ENCODE data around the gene WNT5B.

Gene WNT5B

GRCh38 chr12:1651946-1652345 lies 22.9 kb downstream of the WNT5B start:
- no peak for DNase-seq (ENCODE audit: low read depth)

GRCh38 chr12:1655225-1655788 lies 26.3 kb downstream of the WNT5B start:
- no peak for DNase-seq (ENCODE audit: low read depth)

DNA sequence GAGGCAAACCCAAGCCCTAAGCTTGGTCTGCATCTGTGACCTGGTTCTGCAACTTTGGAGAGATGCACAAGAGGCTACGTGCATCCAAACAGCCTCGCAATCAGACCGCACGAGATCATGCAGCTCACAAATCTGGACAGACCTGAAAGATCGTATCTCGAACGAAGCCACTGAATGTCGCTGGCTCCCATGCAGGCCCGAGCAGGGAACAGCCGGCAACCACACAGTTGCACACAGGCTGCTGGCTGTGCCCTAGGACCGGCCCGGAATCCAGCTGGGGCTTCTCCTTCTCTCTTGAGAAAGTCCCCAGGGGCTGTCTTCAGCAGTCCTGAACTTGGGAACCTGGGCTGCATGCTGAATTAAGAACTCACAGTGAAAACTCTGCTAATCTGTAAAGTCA lies 27.9 kb downstream of the WNT5B start:
- DNase-seq (ENCODE audit: low read depth): no peak

DNA sequence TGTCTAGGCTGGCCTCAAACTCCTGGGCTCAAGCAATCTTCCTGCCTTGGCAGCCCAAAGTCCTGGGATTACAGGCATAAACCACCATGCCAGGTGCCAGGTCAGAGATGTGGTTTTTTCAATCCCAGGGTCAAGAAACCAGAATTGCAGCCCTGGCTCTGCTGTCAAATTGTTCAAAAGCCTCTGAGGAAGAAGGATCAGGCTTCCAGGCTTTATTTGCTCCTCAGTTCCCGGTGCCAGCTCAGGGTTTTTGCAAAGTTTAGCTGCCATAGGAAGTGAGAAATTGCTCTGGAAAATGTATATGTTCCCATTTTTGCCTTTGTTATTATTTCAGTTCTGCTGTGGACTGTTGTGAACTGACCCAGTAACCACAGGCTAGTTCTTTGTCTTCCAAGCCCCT lies 28.7 kb downstream of the WNT5B start:
- no peak for DNase-seq (ENCODE audit: low read depth)

DNA sequence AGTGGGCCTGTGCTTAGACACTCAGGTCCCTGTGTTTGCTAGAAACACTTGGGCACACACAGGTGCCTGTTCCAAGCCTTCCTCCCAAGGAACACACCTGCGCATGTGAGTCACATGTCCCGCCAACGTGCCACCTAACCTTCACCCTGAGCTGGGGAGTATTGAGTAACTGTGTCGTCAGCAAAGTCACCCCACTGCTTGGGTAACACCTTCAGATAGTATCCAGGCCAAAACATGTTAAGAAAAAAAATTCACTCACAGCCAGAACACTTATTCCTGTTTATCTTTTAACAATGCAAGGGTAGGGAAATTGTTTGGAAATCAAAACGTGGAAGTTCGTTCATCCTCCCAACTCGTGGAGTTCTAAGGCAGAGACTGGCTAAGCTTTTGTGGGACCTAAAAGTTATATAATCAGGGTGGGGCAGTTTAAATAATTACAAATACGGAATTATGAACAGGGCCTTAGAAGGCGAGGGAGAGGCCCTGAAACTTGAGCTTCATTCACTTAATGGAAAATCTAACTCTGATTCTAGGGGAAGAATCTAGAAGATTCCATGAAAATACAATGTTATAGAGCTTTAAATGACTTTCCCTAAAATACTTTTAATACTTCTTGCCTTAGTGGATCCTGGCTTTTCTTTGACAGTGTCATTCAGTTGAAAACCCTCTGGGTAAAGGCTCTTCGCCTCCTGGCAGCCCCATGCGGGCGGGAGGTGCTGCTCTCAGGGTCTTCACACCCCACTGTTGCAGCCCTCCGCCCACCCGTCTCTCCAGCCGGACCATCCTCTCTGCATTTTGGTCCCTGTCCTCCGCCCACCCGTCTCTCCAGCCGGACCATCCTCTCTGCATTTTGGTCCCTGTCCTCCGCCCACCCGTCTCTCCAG lies 31.5 kb downstream of the WNT5B start:
- no peak for DNase-seq (ENCODE audit: low read depth)

DNA sequence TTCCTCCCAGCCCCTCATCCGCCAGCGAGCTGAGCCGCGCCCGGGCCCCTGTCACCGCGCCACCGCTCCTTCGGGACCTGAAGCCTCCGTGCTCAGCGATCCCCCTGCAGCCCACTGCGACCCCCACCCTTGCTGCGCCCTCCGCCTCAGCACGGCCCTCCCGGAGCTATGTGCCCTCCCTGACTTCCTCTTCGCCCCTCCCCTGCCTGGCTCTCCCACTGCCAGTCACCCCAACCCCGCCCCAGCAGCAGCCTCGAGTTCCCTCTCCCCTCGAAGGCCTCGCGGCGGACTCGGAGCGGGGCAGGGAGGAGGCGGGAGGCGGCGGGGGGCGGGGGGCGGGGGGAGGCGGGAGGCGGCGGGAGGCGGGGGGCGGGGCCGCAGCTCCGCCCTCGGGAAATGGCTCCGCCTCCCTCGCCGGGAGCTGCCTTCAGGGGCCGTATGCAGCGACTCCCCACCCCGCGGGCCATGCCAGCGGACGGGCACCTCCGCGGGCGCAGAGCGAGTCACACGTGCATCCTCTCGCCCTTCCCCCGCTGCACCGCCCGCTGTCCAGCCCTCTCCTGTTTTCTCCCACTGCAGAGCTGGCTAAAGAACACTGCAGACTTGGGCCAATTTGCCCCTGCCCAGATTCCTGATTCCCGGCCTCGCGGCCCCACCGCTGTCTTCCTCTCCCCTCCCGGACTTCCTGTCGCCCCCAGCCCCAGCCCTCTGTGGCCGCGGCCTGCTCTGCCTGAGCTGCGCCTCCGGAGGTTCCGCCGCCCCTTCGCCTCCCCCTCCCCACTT lies 32.7 kb downstream of the WNT5B start:
- DNase-seq (ENCODE audit: low read depth): peak; percentile 71

- DNase-seq (ENCODE audit: low read depth): no peak
These were observed 33.9 kb downstream of the WNT5B start for GRCh38 chr12:1662761-1663439.

DNA sequence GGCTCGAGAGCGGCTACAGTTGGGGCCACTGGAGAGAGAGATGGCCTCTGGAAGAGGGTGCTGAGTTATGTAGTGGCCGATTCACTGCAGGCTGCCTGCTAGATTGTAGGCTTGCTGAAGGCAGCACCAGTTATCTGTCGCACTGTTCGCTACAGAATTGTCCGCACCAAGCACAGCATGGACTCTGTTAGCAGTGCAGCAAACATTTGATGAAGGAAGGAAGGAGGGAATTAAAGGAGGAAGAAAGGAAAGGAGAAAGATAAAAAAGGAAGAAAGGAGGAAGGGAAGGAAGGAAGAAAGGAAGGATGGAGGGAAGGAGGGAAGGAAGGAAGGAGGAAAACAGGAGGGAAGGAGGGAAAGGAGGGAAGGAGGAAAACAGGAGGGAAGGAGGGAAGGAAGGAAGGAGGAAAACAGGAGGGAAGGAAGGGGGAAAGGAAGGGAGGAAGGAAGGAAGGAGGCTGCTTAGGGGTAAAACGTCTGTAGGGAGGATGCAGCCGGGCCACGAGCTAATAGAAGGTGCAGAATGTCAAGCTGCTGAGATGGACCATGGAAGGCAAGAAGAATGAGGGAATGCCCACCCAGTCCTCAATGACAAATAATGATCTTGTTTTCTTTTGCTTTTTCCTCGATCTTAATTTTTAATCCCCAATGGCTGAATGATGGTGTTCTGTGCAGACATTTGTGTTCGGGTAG lies 34.6 kb downstream of the WNT5B start:
- no peak for DNase-seq (ENCODE audit: low read depth)

- DNase-seq (ENCODE audit: low read depth): no peak
These were observed 36.3 kb downstream of the WNT5B start for GRCh38 chr12:1665366-1665765.

DNA sequence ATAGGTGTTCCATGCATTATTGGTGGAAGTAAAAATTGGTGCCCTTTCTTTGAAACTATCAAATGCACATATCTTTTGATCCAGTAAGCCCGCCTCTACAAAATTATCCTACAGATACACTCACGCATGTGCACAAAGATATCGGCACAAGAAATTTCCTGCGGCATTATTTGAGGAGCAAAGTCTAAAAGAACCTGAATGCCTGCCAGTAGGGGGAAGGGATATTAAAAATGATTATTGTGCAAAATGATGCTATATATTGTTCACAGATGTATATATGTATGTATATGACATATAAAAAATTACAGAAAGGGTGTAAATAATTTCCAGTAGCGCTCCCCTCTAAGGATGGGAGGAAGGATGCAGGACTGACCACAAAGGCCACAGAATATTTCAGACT lies 37.2 kb downstream of the WNT5B start:
- no peak for DNase-seq (ENCODE audit: low read depth)

- no peak for DNase-seq (ENCODE audit: low read depth)
These were observed 37.7 kb downstream of the WNT5B start for GRCh38 chr12:1666685-1667162.

GRCh38 chr12:1668833-1669543 lies 40.0 kb downstream of the WNT5B start:
- DNase-seq (ENCODE audit: low read depth): no peak

- no peak for DNase-seq (ENCODE audit: low read depth)
These were observed 41.6 kb downstream of the WNT5B start for GRCh38 chr12:1670358-1671268.

DNA sequence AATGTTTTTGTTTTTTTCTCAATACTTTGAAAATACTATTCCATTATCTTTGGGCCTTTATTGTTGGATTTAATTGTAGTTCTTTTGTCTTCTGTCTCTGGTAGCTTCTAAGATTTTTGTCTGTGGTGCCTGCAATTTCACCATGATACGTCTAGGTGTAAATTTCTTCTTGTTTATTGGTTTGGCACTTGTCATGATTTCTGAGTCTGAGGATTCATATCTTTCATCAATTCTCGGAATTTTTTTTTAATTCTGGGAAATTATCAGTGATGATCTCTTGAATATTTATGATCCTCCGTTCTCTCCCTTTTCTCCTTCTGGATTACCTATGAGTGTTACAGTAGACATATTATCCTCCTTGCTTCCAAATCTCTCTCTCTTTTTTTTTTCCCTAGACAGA lies 47.0 kb downstream of the WNT5B start:
- no peak for DNase-seq (ENCODE audit: low read depth)

DNA sequence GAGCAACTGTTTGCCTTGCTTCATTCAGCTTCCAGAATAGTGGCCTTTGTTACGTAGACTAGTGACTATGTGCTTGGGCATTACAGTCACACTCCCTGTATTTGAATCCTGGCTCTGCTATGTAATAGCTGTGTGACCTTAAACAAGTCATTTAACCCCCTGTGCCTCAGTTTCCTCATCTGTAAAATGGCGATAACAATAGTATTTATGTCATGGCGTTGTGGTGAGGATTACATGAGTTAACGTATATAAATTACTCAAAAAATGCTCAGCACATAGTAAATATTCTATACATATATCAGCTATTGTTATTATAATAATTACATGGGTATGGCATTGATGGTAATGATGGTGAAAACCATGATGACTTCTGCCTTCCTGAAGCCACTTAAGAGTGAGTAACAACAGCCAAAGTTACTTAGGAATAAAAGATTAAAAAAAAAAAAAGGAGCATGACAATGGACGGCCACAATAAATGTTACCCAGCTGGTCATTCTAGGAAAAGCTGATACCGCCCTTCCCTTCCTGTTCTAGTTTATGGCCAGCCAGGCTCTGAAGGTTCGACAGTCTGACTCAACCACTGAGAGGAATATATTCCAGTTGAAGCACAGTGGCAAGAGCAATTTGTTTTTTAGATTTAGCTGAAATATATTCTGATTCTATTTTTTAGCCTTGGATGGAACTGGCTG lies 51.9 kb downstream of the WNT5B start:
- DNase-seq (ENCODE audit: low read depth): no peak

GRCh38 chr12:1681493-1681807 lies 52.4 kb downstream of the WNT5B start:
- DNase-seq (ENCODE audit: low read depth): no peak

DNA sequence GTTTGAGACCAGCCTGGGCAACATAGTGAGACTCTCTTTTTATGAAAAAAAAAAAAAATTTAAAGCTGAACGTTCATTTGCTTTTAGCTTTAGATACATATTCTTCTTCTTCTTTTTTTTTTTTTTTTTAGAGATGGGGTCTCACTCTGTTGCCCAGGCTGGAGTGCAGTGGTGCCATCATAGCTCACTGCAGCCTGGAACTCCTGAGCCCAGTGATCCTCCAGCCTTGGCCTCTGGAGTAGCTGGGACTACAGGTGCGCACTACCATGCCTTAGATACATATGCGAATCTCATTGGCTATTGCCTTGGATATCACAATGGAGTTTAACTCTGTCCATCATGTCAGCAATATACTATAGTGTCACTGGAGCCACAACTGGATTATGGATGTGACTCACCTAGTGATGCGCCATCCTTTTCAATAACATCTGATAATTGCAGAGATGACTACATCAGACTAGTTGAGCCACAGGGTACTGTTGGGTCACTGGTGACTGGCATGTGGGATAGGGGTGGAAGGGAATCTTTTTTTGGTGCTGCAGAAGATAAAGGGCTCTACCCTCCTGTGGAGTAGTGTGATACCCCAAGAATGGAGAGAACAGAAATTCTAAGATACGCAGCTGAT lies 59.2 kb downstream of the WNT5B start:
- DNase-seq (ENCODE audit: low read depth): no peak

DNA sequence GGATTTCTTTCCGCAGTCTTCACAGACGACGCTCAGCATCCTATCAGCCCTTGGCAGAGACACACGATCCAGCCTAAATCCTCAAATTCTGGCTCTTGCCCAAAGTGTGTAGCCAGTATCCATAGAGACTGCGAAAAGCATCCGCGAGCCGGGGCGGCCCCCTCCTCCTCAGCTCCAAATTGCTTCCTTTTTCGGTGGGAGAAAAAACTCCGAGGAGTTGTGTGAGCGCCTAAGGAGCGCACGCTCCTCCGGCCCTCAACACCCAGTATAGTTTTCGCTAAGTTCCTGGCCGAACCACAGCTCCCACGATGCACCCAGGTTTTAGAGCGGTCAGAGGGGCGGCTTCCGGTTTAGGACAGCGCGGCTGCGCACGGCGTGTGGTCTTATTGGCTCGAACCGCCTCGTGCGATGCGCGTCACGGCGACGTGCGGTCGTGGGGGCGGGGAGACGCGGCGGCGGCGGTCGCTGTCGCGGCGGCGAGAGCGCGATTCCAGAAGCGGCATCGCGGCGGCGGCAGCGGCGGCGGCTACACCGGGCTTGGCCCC lies 61.6 kb downstream of the WNT5B start, which contains the start of gene ADIPOR2:
TSS of gene ADIPOR2 (plus strand) at position 493 of the 545 bp plus-strand sequence. CDS start 63,274 bp downstream, outside the sequence.
- DNase-seq (ENCODE audit: low read depth): peak; percentile 92

Measured in GM04504 (cell line).